NCI-H187 (cell line): ENCODE data around the gene ASB6.
"Not testable (repeated sequence)": the region's sequence is repeated elsewhere in the genome, so short reads cannot be mapped to it uniquely, and the experiment has no call there.

Experiments used
- DNase-seq, 2 experiments: peaks; one replicate each; lab custom pipeline; 2025; lab: John Stamatoyannopoulos, UW

Gene ASB6

DNA sequence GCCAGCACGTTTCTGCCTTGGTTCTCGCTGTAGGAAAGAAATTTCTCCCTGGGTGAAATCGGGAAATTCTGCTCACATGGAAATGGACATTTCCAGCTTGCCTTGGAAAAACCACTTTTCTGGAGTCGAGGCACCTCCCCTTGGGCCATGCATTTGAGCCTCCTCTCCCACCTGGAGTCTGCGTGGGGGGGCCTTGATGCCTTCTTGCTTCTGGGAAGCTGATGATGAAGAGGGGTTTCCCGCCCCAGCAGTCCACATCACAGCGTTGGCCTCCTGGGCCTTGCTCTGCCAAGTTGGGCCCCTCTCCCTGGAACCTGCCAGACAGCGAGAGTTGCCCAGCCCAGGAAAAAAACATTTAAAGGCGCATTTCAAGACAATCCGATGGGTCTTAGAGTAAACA is 1.8 kb upstream of the ASB6 start:
- no peak for DNase-seq

DNA sequence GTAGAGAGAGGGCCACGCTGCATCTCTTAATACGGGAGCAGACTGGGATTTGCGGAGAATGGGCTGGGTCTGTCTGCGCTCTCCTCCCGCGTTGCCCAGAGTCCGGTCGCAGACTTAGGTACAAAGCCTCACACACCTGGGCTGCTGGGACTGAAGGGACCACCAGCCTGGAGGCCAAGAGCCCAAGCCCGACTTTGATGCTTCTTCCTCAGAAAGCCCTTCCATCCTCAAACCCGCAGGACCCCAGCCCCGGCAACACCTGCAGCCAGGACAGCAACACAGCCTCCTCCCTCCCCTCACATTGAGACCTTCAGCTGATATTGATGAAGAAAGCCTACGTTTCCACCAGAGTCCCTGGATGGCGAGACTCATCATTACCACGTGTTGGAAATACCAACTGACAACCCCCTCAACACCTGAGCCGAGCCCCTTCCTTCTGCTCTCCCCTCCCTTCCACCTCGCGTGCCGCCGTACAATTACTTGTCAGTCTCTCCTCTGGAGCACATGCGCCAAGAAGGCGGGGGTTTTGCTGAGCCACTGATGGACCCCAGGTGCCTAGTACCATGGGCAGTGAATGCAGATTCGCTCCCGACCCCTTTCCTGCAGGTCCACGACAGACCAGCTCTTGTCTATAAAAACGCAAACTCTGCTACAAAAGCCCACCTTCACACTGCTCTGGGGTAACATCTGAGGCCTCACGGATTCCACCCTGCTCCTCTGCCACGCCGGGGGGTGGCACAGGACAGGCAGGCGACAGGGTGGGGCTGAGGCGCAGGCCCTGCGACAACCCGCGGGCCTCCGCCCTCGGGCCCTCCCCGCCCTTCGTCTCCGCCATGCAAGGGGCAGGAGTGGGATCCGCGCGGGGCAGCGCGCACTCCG is 841 bp downstream of the ASB6 start:
- DNase-seq = no peak

DNA sequence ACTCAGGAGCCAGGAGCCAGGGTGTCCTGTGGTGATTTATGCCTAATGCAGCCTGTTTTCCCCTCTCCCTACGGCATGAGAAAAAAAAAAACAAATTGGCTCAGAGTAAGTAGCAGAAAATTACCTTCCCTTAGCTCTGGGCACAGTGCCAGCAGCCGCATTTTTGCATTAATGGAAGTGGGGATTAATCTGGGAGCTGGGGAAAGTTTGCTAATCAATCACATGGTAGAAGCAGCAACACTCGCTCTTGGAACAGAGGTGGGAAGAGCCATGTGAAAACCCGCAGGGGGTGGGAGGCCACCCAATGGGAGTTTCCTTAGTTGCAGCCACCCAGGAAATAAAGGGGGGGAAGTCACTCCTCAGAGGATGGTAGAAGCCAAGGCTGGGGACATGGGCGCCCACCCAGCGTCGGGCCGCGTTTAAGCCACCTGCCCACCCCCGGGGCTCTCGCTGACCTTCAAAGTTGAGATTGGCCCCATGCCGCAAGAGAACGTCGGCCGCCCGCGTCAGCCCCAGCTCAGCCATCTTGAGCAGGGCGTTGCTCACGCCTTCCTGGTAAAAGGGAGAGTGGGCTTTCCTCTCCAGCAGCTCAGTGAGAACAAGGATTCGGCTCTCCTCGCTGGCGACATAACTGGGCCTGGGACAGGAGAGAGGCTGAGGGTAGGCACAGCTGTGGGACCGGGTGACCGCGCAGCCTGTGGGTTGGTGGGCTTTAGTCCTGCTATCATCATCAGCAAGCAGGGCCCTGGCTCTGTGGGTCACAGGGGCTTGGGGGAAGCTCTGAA is 1.7 kb downstream of the ASB6 start:
- no peak for DNase-seq

DNA sequence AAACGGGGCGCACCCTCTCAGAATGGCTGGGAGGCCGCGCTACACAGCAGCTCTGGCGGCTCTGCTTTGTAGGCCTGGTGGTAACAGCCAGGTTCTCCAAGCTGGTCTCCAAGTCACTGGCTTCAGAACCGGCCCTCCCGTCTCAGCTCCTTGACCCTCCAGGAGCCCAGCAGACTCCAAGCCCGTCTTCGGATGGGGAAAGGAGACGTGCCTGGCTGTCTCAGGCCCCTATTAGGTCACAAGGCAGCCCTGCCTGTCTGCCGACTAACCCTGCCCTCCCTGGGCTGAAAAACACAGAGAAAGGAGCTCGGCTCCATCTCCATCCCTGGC is 2.2 kb downstream of the ASB6 start:
- DNase-seq = no peak

DNA sequence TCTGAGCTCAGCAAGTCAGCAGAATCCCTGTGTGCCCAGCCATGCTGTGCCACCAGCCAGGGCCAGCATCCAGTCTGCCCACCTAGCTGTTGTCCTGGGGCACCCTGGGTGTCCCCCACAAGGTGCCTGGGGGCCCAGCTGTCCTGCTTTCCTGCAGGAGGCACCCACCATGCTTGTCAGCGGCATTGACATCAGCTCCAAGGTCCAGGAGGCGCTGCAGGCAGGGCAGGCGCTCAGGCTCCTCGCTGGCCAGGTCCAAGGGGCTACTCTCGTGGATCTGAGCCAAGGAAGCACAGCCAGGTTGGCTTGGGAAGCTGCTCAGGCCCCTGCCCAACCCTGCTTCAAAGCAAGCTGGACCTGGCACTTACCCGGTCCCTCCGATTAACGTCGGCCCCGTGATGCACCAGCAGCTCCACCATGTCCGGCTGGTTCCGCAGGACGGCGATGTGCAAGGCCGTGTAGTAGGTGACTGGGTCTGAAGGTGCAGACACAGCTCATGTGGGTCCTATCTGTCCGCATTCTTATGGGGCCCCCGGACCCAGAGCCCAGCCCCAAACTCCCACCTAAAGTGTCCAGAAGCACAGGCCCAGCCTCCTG is 2.8 kb downstream of the ASB6 start:
- no peak for DNase-seq

DNA sequence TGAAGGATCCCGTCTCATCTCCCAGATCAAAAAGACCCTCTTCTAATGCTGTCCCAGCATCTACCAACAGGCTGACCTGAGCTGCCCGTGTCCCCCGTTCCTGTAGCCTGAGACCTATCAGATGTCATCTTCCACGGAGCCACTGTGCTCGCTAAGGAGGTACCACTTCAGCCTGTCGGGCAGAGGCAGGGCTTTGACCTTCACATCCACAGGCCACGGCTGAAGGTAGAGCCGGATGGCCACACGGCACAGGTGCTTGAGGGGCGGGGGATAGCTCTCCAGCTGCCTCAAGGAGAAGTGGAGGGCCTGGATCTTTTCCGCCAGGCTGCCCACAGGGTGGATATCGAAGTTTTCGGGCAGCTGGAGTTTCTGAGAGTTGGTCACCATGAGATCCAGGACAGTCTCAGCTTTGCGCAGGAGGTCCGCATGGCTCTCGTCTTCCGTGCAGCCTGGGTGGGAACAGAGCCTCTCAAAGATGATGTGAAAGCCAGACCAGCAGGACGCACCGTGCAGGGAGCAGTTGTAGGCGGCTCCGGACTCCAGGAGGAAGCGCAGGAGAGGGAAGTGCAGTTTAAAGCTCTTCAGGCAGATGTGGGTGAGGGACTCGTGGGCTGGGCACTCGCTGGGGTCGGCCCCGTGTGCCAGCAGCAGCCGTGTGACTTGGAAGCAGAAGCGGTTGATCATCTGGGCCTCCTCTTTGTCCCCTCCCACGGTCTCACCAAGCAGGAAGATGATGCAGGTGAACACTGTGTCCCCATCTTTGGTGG is 4.1 kb downstream of the ASB6 start:
- no peak for DNase-seq

DNA sequence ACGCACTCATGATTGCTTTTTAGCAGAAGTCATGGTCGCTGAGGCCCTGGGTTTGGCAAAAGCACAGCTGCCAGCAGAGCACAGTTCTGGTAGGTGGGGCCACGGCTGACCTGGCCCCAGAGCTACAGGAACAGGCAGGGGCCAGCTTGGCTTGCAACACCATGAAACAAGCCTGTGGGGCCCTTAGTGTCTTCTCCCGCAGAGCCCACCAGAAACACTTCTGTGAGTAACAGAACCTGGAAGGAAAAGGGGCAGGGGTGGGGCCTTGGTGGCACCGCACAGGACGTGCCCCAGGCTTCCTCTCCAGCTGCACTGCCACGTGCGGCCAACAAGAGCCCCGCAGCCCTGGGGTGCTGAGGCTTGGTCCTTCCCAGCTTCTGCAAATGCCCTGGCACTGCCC is 4.8 kb downstream of the ASB6 start:
- no peak for DNase-seq

DNA sequence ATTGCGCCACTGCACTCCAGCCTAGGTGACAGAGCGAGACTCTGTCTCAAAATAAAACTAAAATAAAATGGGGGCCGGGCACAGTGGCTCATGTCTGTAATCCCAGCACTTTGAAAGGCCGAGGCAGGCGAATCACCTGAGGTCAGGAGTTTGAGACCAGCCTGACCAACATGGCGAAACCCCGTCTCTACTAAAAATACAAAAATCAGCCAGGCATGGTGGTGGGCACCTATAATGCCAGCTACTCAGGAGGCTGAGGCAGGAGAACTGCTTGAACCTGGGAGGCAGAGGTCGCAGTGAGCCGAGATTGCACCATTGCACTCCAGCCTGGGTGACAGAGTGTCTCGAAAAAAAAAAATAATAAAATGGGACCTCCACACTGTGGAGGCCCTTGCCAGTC is 5.6 kb downstream of the ASB6 start:
- DNase-seq = not testable (repeated sequence)

DNA sequence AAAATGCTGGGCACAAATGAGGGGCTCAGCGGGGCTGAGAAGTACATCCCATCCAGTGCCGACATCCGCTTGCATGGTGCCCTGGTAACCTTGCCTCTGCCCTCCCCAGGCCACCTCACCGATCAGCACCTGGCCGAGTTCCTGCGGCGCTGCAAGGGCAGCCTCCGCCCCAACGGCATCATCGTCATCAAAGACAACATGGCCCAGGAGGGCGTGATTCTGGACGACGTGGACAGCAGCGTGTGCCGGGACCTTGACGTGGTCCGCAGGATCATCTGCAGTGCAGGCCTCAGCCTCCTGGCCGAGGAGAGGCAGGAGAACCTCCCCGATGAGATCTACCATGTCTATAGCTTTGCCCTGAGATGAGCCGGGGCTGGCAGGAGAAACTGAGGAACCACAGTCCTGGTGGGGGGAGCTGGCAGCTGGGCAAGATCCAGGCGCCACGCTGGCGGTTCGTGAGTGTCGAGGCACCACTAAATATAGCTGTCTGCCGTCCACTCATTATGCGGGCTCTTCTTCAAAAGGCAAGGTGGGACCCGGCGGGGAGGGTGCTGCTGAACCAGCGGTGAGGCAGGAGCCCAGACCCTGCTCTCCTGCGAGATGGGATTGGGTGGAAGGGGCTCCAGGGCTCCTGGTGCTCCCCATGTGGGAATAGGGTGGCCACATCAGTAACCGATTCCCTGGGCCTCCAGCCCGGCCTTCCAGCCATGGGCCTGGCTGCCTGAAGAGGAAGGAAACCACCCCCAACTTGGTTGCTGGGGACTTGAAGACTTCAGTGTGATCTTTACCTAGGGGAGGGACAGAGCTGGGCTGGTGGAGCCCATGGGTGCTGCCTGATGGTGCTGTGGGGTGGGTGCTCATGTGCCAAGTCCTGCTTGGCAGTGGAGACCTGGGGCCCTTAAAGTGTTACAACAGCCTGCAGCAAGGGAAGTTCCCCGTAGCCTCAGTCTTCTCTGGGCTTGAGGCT is 6.6 kb downstream of the ASB6 start:
- DNase-seq = no peak

DNA sequence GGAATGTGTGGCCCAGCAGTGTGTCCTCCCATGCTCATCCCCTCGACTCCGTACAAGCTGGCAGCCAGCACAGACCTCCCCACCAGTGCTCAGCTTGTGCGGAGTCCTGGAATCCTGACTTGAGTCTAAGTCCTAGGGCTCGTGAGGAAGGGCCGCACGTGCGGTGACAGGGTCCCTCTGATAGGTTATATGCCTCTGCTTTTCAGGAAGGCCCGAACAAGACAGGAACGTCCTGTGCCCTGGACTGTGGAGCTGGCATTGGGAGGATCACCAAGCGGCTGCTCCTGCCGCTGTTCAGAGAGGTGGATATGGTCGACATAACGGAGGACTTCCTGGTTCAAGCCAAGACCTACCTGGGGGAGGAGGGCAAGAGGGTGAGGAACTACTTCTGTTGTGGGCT is 8.1 kb downstream of the ASB6 start:
- no peak for DNase-seq

DNA sequence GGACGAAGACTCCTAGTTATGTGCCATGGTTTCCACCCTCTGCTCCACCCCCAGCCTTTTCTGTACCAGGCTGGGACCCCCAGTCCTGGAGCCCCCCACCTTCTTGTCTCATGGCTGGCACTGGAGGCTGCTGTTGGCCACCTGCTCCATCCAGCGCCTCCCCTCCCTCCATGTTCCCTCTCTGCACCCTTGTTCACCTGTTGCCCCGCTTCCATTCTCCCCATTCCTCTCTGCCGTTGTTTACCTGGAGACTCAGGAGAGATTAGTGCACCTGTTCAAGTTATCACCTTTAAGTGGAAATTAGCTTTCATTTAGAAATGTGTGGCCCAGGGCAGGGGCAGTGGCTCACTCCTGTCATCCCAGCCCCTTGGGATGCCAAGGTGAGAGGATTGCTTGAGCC is 8.7 kb downstream of the ASB6 start:
- no peak for DNase-seq

DNA sequence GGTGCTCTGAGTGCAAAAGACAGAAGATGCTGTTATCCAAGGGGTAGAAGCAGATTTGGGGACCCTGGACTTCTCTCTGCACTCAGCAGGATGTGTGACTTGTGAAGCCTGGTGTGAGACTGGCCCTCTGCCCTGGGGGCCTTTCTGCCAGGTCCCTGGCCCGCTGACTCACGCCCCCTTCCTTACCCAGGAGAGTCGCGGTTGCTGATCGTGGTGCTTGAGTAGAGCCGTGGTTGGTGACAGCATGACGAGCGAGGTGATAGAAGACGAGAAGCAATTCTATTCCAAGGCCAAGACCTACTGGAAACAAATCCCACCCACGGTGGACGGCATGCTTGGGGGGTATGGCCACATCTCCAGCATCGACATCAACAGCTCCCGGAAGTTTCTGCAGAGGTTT is 9.5 kb downstream of the ASB6 start:
- no peak for DNase-seq

DNA sequence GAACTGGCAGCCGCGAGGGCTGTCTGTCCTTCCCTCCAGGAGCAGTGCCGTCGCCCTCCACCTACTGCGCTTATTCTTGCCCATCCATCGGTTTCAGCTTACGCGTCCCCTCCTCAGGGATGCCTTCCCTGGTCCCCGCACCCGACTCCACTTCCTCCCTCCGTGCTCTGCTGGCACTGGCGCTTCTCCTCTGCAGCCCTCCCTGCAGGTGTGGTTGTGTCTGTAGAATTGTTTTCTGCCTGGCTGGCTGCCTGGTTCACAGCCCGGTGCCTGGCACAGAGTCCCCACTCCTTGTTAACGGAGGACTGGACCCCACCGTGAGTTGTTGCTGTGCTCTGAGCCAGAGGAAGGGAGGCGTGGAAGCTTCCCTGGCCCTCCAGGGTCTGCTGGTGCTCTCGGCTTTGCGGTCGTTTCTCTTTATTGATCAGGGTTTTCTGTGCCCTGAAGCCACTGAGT is 10.2 kb downstream of the ASB6 start:
- no peak for DNase-seq

DNA sequence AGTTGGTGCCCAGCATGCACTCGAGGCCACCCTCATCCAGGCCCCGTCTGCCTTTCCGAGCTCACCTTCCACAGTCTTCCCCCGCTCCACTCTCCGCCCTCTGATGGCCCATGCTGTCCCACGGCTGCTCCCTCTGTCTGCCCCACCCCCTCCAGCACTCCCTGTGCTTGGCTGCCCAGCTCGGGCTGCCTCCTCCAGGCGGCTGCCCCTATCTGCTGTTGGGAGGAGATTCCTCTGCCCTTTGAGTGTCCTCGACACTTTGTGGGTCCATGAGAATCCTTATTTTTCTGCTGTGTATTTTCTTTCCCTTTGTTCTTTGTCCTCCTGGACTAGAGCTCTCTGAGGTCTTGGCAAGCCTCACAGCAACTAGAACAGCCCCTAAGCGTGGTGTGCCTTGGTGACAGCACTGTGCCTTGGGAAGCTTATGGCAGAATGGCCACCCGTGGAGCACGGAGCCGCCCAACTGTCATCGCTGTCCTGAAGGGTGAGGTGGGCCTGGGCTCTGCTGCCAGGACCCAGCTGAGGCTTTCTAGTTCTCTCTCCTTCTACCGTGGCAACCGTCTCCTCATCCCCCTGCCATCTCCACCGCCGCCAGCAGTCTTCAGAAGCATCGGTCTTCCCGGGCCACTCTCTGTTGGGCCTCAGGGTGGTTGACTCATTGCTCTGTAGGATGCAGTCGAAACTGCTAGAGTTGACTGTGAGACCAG is 10.8 kb downstream of the ASB6 start:
- DNase-seq = no peak

DNA sequence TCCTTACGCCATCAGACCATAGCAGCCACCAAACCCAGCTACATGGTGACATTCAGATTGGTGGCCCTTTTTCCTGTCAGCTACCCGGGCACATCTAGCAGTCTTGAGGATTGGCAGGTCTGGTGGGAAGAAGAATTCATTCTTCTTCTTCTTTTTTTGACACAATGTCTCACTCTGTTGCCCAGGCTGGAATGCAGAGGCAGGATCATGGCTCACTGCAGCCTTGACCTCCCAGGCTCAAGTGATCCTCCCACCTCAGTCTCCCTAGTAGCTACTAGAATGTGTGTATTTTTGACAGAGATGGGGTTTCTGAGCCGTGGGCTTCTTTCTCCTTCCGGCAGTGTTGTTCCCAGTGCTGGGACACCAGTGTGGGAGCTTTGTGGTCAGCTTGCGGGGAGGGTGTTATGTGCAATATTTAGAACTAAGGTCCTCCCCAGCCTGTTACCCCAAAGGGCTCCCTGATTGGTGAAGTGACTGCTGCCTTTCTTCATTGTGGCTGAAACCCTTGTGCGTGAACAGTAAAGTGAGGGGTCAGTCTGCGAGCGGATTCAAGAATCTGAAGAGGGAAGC is 12.6 kb downstream of the ASB6 start:
- DNase-seq = no peak

DNA sequence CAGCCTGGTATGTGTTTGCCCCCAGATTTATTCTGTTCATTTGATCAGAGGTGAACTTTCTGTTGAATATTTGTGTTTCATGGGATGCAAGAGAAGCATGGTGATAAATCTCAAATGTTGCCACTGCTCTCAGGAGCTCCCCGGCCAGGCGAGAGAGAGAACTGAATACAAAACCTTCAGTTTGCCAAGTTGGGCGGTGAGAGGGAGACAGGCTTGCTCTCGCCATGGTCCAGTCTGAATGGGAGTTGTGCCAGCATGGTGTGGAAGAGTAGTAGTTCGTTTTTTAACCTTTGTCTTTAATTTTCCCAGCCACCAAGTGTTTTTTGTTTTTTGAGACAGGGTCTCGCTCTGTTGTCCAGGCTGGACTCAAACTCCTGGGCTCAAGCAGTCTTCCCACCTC is 13.2 kb downstream of the ASB6 start:
- no peak for DNase-seq

DNA sequence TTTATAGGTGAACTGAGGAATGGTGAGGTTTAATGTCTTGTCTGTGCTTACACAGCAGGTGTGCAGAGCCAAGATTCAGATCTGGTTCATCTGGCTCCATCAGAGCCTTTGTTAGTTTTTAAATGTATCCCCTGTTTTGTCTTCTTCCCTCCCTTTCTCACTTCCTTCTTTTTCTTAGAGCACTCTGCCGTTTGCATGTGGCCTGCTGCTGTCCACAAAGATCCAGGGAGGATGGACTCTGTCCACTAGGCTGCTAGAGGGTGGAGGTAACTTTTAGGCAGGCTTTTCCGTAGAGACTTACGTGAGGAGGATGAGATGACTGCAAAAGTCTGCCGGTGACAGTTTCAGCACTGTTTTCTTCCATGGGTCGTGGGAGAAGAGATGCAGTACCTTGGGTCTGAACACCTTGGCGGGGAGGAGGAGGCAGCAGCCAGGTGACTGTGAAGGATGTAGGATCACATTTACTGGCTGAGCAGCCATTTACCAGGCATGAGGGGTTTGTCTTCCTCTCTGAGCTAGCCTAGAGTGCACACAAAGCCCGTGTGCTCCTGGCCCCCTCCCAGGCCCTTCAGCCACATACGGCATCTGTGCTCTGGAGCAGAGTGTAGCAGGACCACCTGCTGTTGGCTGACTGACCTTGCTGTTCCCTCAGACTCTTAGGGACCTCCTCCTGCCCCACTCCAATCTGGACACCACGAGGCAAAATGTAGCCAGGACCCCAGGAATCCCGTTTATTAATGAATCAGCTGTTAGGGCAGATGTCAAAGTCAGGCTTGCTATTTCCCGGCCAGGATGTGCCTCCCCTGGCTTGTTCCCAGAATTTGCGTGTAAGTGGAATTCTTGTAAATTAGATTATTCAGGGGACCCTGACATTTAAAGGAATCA is 14.2 kb downstream of the ASB6 start:
- no peak for DNase-seq

DNA sequence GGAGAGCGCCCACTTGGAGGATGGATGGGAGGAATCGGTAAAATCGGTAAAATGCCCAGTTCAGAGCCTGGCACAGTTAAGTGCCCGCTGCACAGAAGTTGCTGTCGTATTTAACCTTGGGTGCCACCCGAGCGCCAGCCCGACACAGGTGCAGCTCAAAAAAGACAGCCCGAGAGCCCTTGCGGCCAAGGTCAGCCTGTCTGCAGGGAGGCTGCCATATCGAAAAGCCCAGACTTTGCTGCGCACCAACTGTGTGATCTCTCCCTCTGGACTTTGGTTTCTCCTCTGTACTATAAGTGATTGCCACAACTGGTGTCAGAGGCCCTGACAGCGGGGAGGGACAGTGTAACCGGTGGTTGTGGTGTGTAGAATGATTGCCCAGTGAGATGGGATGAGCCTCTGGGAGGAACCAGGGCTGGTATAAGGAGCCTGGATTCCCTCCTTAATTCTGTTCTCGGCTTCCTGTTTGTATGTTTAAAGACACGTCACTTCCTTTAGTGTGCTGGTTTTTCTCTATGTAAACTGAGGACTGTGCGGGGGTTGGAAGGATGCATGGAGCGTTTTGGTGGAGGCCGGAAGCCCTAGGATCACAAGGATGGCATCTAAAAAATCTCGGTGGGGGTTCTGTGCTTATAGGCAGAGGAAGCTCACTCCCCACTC is 15.2 kb downstream of the ASB6 start:
- DNase-seq = no peak
